H9 (cell line): ENCODE data around the gene CDK11A. TPM values are rescaled to one million over a fixed set of nuclear protein-coding genes. Genes with fewer than 3 reads are reported as not detected.

Experiments
- DNase-seq: peaks from one replicate; pipeline ENCODE4 v3.0.0-alpha.2; 2017
- H2AFZ ChIP-seq: one replicate; pipeline ENCODE4 v1.6.1; 2013; ENCODE audit warnings: mild to moderate bottlenecking, low read length, control low read depth, moderate library complexity
- H2AK5ac ChIP-seq: 2 replicates; pipeline ENCODE4 v1.6.1; 2013; ENCODE audit warnings: low read length, control low read depth, mixed read lengths; ENCODE audit not compliant: insufficient read length
- H2BK120ac ChIP-seq: one replicate; pipeline ENCODE4 v1.6.1; 2013; ENCODE audit warnings: low read depth, mild to moderate bottlenecking, low read length, control low read depth, inconsistent platforms; ENCODE audit not compliant: poor library complexity, severe bottlenecking
- H2BK12ac ChIP-seq: 2 replicates; pipeline ENCODE4 v1.6.1; 2013; ENCODE audit warnings: low read length, control low read depth, mixed read lengths, low read depth; ENCODE audit not compliant: insufficient read length
- H2BK15ac ChIP-seq: 2 replicates; pipeline ENCODE4 v1.6.1; 2013; ENCODE audit warnings: low read depth, low read length, control low read depth
- H2BK20ac ChIP-seq: one replicate; pipeline ENCODE4 v1.6.1; 2013; ENCODE audit warnings: low read depth, mild to moderate bottlenecking, low read length, control low read depth, inconsistent platforms; ENCODE audit not compliant: poor library complexity, severe bottlenecking
- H2BK5ac ChIP-seq: 2 replicates; pipeline ENCODE4 v1.6.1; 2013; ENCODE audit warnings: low read length, control low read depth, mixed read lengths; ENCODE audit not compliant: insufficient read length
- H3K14ac ChIP-seq: 2 replicates; pipeline ENCODE4 v1.6.1; 2013; ENCODE audit warnings: low read length, control low read depth; ENCODE audit not compliant: insufficient read depth
- H3K18ac ChIP-seq: 2 replicates; pipeline ENCODE4 v1.6.1; 2013; ENCODE audit warnings: low read depth, mild to moderate bottlenecking, mixed read lengths, low read length, control low read depth; ENCODE audit not compliant: insufficient read length
- H3K23ac ChIP-seq: 2 replicates; pipeline ENCODE4 v1.6.1; 2013; ENCODE audit warnings: low read length, control low read depth, mixed read lengths, low read depth; ENCODE audit not compliant: insufficient read length
- H3K23me2 ChIP-seq: 2 replicates; pipeline ENCODE4 v1.6.1; 2013; ENCODE audit warnings: low read depth, mild to moderate bottlenecking, mixed read lengths, low read length, control low read depth; ENCODE audit not compliant: insufficient read length, poor library complexity, severe bottlenecking
- H3K27ac ChIP-seq: 2 replicates; pipeline ENCODE4 v1.5.1; 2013; ENCODE audit warnings: low read length, control low read depth, mixed read lengths, low read depth; ENCODE audit not compliant: insufficient read length
- H3K27me3 ChIP-seq: 2 replicates; pipeline ENCODE4 v1.6.1; 2013; ENCODE audit warnings: low read length, control low read depth, inconsistent platforms; ENCODE audit not compliant: insufficient read depth
- H3K4ac ChIP-seq: 2 replicates; pipeline ENCODE4 v1.6.1; 2013; ENCODE audit warnings: low read depth, mild to moderate bottlenecking, control low read depth, inconsistent platforms, low read length, moderate library complexity
- H3K4me1 ChIP-seq: 2 replicates; pipeline ENCODE4 v1.6.1; 2013; ENCODE audit warnings: low read length, control low read depth, inconsistent platforms; ENCODE audit not compliant: insufficient read depth
- H3K4me2 ChIP-seq: 2 replicates; pipeline ENCODE4 v1.6.1; 2013; ENCODE audit warnings: low read length, control low read depth, mixed read lengths; ENCODE audit not compliant: insufficient read length, insufficient read depth
- H3K56ac ChIP-seq: 2 replicates; pipeline ENCODE4 v1.6.1; 2013; ENCODE audit warnings: low read depth, mild to moderate bottlenecking, mixed read lengths, low read length, control low read depth; ENCODE audit not compliant: insufficient read length
- H3K79me1 ChIP-seq: 2 replicates; pipeline ENCODE4 v1.6.1; 2013; ENCODE audit warnings: low read depth, mild to moderate bottlenecking, moderate library complexity, low read length, control low read depth, inconsistent platforms; ENCODE audit not compliant: insufficient read depth, poor library complexity, severe bottlenecking
- H3K79me2 ChIP-seq: 2 replicates; pipeline ENCODE4 v1.6.1; 2013; ENCODE audit warnings: low read length, control low read depth, inconsistent platforms; ENCODE audit not compliant: insufficient read depth
- H3K9ac ChIP-seq: 2 replicates; pipeline ENCODE4 v1.6.1; 2013; ENCODE audit warnings: low read length, control low read depth, mixed read lengths; ENCODE audit not compliant: insufficient read length; ENCODE audit errors: extremely low read depth
- H3K9me3 ChIP-seq: one replicate; pipeline ENCODE4 v1.6.1; 2013; ENCODE audit warnings: low read depth, low read length, inconsistent platforms; ENCODE audit not compliant: control insufficient read depth
- H3T11ph ChIP-seq: one replicate; pipeline ENCODE4 v1.6.1; 2013; ENCODE audit warnings: mild to moderate bottlenecking, low read length, control low read depth, inconsistent platforms
- H4K20me1 ChIP-seq: one replicate; pipeline ENCODE4 v1.6.1; 2013; ENCODE audit not compliant: control insufficient read depth, insufficient read length, insufficient read depth
- H4K5ac ChIP-seq: 2 replicates; pipeline ENCODE4 v1.6.1; 2013; ENCODE audit warnings: low read depth, mild to moderate bottlenecking, mixed read lengths, low read length, control low read depth; ENCODE audit not compliant: insufficient read length
- H4K8ac ChIP-seq: replicated peaks from 2 replicates; pipeline ENCODE4 v1.6.1; 2013; ENCODE audit warnings: low read length, control low read depth, mixed read lengths, low read depth; ENCODE audit not compliant: insufficient read length
- H4K91ac ChIP-seq: 2 replicates; pipeline ENCODE4 v1.6.1; 2013; ENCODE audit warnings: low read depth, mild to moderate bottlenecking, moderate library complexity, mixed read lengths, low read length, control low read depth; ENCODE audit not compliant: insufficient read length
- H3K27ac Mint-ChIP-seq, 3 experiments: 2 replicates in 2 of 3; 3 replicates in 1 of 3; pipeline ENCODE4 v1.8.0; 2020 to 2021; ENCODE audit warnings: mixed read lengths in 3 of 3, mild to moderate bottlenecking in 1 of 3, moderate library complexity in 1 of 3
- H3K27me3 Mint-ChIP-seq: 2 replicates; pipeline ENCODE4 v1.8.0; 2021; ENCODE audit warnings: low read depth, mild to moderate bottlenecking, moderate library complexity, mixed read lengths
- H3K36me3 Mint-ChIP-seq, 3 experiments: 2 replicates in 2 of 3; 3 replicates in 1 of 3; pipeline ENCODE4 v1.8.0; 2020 to 2021; ENCODE audit warnings: low read depth in 3 of 3, mixed read lengths in 3 of 3; ENCODE audit not compliant: insufficient read depth in 1 of 3
- H3K4me1 Mint-ChIP-seq, 2 experiments: 2 replicates each; pipeline ENCODE4 v1.8.0; 2020; ENCODE audit warnings: mixed read lengths in 2 of 2
- H3K4me3 Mint-ChIP-seq, 2 experiments: 2 replicates in 1 of 2; 3 replicates in 1 of 2; pipeline ENCODE4 v1.8.0; 2020 to 2021; ENCODE audit warnings: mild to moderate bottlenecking in 2 of 2, mixed read lengths in 2 of 2, moderate library complexity in 1 of 2
- H3K9me3 Mint-ChIP-seq, 2 experiments: 2 replicates in 1 of 2; 3 replicates in 1 of 2; pipeline ENCODE4 v1.8.0; 2020; ENCODE audit warnings: mild to moderate bottlenecking in 2 of 2, mixed read lengths in 2 of 2, moderate library complexity in 1 of 2
- CTCF ChIP-seq: fragments of 200-600 bp; sonication (generic); conservative IDR thresholded peaks from 3 replicates; pipeline ENCODE4 v1.8.0; 2021; ENCODE audit warnings: antibody characterized with exemption, mild to moderate bottlenecking
- WGBS: extraction: QIAGEN DNeasy Blood & Tissue Kit; methylation state at CpG from one replicate; pipeline ENCODE4 v1.1.7; 2013; ENCODE audit warnings: missing lambda C conversion rate, low lambda C conversion rate, mixed read lengths; ENCODE audit not compliant: insufficient read length; ENCODE audit errors: extremely low coverage; 5-methylcytosine and 5-hydroxymethylcytosine counted together
- total RNA-seq: library from RNA; stranded (reverse); gene quantifications from 2 replicates; pipeline ENCODE4 v1.2.1, GENCODE V29; 2021

The CDK11A gene
- total RNA-seq, 1 experiment from 2014 or later: 49.5 TPM

- Histone ChIP-seq H3K27ac (no peak overlapping the region), H2AFZ (no peak overlapping the region), H3K9ac (no peak overlapping the region), H3K23ac (no peak overlapping the region), H3K23me2 (no peaks in the 10 kb centered on the region), H3K4me2 (no peak overlapping the region), H2BK12ac (no peak overlapping the region), H4K8ac (no peak overlapping the region), H3T11ph (no peak overlapping the region), H3K18ac (no peak overlapping the region), H2BK5ac (no peak overlapping the region), H3K79me1 (peaks cover 6% of the 10 kb centered on the region), H3K9me3 (no peaks in the 10 kb centered on the region), H3K56ac (no peak overlapping the region), H3K27me3 (no peaks in the 10 kb centered on the region), H2BK15ac (no peak overlapping the region), H3K79me2 (no peaks in the 10 kb centered on the region; the same call in 1 of the 2 replicates), H2BK120ac (no peak overlapping the region), H3K4me1 (no peaks in the 10 kb centered on the region), H4K20me1 (no peaks in the 10 kb centered on the region), H2BK20ac (no peak overlapping the region), H2AK5ac (no peak overlapping the region), H3K4ac (no peak overlapping the region), H3K14ac (no peak overlapping the region), H4K5ac (no peak overlapping the region), H4K91ac (no peak overlapping the region)
- Mint-ChIP-seq H3K36me3 (peaks cover 35 to 85% (median 75%) of the 10 kb centered on the region in 3 experiments), H3K4me1 (no peaks in the 10 kb centered on the region), H3K9me3 (no peaks in the 10 kb centered on the region; a peak in 1 of 5 replicates), H3K4me3 (no peak overlapping the region), H3K27ac (no peak overlapping the region), H3K27me3 (no peaks in the 10 kb centered on the region; the same call in 1 of the 2 replicates)
- DNase-seq: no peak
- no peak for TF ChIP-seq CTCF
- WGBS: no CpG with 5 or more reads among the region's 10 CpGs
These were observed 36.6 kb upstream of the CDK11A start for GRCh38 chr1:1760715-1761114.
